Measurements from ENCODE around the gene ATP6V0D1.
"Not testable (repeated sequence)": the region's sequence is repeated elsewhere in the genome, so short reads cannot be mapped to it uniquely, and the experiment has no call there.

The ATP6V0D1 gene

DNA sequence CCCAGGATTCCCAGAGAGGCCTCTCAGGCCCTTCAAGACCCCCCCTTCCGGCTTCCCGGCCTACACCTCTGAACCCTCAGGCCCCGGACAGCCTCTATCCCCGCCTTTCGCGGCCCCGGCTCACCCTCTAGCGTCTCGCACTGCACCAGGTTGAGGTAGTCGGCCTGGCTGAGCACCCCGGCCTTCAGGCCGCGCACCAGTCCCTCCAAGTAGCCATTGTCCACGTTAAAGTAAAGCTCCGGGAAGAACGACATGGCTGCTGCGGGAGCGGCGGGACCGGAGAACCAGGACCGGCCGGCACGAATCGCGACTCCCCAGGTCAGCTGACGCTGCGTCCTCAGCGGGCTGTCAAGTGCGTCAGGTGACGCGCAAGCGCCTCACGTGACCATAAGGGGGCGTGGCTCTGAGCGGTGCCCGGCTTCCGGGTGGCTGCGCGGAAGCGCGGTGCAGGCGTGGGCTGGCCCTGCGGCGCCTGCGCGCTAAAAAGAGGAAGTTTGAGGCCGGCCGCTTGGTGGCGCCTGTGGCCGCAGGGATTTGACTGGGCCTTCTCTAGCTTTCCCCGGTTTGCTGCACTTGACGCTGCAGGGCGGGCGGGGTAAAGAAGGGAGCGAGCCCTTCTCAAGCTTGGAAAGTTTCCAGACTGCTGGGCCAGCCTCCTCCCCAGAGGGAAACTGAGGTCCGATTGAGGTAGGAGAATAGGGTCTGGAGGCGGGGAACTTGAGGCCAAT lies at the start of gene ATP6V0D1:
TSS of gene ATP6V0D1 (minus strand) at position 325 of the 728 bp plus-strand sequence. CDS start at position 254, 71 bp downstream.
- DNase-seq: peak; percentile 99

DNA sequence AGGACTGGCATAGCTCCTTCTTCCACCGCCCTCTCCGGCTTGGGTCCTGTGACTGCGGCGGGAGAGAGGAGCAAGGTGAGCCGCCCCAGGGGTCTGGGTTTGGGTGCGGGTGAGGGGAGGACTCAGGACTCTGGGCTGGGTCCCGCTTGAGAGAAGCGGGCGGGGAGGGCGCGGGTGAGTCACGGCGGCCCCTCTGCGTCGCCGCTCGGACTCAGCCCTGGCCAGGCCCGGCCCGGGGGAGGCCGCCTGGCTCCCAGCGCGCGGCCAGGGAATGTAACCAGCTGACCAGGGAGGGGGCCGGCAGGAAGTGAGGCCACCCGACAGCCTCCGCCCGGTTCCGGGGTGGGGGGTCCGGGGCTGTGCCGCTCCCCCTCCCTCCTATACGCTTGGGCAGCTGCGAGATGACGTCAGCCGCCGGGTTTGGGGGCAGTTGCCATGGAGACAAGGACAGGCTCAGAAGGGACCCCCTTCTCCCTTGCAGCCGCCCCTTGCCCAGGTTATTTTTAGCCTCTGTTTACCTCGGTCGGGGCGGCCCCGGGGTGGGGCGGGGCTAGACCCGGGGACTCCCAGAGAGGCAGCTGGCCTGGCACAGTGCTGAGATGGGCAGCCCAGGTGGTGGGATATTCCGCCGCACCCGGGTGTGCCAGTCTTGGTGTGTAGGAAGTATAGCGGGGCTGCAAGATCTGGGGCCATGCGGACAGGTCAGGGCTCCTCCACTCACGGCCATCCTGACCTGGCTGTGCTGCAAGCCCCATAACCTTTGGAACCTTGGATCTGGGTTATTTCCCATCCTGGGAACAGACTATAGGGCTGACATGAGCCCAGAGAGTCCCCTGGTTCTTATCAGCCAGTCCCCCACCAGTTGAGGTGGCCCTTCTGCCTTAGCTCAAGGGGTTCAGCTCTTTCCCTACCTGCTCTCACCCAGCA lies 49.3 kb upstream of the ATP6V0D1 start:
- peak; percentile 55 to 90 for DNase-seq

DNA sequence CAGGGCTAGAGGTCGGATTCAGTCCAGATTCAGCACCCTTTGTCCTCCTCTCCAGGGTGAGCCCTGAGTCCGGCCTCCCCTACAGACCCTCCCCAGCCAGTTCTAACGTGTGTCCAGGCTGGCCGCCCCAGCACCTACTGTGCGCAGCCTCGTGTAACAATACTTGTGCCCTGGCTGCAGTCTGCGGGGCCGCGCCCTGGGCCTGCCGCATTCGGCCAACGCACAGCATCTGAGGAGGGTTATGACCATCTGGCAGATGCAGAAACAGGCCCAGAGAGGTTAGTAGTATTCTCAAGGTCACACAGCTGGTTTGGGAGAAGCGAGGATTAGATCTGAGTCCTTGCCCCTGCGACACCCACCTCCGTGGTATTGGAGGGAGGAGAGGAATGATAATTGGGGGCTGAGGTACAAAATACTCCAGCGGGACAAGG lies 48.6 kb upstream of the ATP6V0D1 start:
- no peak for DNase-seq

DNA sequence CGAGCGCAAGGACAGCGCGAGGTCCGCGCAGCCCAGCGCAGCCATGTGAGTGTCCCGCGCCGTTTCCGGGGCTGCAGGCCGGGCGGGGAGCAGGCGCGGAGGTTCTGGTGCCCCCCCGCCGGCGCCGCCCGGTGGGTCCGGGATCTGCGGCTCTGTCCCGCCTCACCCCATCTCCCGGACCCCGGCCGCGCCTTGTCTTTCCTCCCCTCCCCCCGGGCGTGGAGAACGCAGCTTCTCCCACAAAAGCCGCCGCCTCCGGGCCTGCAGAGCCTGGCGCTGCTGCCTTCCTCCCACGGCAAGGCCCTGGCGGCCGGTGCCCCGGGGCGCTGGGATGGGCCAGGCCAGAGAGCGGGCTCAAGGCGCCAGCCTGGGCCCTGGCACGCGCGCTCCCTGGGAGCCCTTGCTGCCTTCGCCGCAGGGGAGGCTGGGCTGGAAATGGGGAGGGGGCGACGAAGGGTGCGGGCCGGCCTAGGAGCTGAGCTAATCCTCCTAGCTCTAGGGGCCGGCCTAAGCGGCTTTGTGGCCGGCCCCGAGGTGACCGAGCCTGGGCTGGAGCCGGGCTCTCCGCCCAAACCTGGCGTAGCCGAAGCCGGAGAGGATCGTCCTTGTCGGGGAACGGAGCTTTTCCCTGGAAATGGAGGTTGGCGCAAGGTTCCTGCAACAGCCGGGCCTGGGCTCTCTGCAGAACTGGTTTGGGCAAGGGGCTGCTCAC lies 48.1 kb upstream of the ATP6V0D1 start:
- no peak for DNase-seq

DNA sequence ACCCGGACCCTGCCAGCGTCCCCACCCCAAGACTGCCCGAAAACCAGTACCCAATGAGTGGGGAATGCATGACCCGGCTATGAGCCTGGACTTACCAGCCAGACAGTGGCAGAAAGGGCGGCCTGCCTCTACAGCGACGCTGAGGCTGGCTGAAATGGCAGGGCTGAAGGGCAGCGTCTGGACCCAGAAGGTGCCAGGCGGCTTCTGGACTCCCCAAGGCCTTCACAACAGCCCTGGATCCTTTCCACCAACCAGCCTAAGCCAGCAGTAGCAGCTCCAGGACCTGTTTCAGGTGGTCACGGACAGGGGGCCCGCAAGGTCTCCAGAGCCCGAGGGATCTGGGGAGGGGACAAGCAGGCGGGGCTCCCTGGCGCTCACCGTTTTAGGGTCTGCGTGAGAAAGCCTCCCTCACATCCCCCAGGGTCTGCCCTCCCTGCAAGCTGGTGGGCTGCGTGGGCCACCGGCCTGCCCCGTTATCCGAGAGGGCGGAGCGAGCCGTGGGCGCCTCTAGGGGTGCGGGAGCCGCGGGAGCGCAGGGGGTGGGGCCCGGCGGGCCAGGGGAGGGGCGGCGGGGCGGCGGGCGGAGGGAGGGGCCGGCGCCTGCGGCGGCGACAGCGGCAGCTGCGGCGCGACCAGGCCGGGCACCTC lies 47.4 kb upstream of the ATP6V0D1 start, which contains the start of gene RIPOR1:
TSS of gene RIPOR1 (plus strand) at position 608 of the 648 bp plus-strand sequence. CDS start 9,618 bp downstream, outside the sequence.
- peak; percentile 51 to 66 for DNase-seq

DNA sequence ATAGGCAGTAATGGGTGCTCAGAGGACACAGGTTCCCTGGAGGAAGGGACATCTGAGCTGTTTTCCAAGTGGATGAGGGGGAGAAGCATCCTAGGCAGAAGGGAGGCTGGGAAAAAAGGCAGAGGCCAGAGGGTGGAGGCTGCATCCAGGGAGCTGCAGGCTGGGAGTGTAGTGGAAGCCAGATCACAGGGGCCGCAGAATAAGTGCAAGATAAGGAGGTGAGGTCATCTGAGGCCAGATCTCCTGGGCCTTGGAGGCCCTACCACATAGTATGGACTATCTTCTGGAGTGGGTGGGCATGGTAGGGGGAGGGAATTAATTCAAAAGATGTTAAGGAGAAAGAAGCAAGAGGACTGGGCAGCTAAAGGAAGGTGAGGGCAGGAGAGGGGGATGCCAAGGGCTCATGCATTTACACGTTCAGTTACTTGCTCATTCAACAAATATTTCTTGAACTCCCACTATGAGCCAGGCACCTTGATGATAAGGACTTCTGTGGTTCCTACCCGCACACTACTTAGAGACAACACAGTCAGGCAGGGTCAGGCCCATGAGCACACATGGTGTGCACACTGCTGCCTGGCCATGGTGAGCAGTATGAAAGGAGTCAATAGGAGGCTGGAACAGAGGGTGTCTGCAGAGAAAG lies 45.3 kb upstream of the ATP6V0D1 start:
- DNase-seq: no peak

DNA sequence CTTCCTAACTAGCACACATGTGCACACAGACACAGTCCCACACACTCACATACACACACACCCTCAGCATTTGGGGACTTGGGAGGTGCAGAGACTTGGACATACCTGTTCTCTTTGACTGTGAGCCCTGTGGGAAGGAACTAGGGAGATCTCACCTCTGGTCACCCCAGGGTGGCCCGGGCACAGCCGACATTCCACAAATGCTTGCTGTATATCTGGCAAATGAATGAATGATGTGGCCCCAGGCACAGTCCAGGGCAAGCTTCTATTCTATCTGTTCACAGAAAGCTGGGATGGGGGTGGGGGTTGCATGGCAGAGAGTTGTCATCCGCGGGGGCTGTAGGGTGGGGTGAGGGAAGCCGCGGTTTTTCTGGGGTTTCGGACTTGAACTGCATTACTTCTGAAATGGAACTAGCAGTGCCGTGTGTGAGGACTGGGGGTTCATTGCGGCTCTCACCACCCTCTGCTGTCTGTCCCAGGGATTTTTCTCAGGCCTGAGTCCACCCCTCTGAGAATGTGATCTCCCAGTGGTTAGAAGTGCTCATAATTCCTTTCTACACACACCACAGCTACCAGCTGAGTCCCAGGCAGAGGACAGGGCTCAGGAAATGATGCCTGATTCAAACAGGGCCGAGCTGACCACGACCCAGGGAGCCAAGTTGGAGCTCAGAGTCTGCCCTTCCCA lies 44.4 kb upstream of the ATP6V0D1 start:
- DNase-seq: no peak

DNA sequence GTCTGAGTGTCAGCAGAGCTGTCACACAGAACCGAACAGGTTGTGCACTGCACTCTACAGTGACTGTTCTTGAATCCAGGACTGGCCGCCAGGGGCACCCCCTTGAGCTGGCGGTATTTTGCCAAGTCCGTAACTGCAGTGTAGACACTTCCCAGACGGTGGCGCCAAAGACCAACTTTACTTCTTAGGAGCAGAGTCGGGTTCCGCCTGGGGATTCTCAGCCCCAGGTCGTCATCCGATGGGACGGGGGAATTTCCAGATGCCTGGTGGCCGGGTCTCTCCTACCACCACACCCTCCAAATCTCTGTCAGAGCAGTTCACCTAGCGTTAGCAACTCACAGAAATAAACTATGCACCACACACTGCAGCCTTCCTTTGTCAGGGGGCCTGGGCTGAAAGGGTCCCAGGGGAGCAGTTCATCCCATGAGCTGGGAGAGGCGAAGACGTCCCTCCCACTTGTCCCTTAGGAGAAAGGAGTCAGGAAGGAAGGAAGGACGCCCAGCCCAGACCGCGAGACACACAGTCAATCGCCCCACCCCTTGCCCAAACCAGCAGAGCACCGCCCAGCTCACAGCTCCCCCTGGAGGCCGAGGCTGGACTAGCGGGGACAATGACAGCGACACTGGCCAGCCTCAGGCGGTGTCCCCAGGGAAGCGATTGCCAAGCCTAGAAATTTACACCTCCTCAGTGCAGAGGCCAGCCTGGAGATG lies 40.3 kb upstream of the ATP6V0D1 start:
- DNase-seq: peak; percentile 96 to 98

DNA sequence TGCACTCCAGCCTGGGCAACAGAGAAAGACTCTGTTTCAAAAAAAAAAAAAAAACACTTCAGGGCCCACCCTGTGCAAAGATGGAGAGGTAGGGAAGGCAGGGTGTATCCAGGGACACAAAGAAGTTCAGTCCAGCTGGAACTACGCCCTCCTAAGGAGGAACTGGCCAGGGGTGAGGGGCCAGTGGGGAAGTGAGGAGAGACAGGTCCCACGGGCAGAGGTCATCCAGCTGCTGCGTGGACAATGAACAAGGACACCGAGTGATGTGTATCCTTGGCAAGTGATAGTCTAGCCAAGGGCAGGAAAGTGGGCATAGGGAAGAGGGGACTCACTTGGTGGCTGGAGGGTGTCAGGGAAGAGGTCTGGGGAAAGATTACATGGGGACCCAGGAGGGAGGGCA lies 38.3 kb upstream of the ATP6V0D1 start:
- no peak for DNase-seq

DNA sequence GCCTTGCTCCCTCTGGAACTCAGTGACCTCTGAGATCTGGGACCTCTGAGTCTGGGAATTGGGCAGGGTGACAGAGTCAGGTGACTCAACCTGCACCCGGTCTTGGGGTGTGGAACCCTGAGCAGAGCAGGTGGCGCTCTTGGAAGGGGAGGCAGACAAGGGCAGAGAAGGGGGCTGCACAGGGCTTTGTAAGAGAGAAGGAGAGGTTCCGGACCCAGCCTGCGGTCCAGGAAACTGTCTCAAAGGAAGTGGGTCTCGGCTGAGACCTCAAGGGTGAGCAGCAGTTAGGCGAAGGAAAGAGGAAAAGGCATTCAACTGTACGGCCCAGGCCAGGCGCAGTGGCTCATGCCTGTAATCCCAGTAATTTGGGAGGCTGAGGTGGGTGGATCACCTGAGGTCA lies 37.7 kb upstream of the ATP6V0D1 start:
- no peak for DNase-seq

DNA sequence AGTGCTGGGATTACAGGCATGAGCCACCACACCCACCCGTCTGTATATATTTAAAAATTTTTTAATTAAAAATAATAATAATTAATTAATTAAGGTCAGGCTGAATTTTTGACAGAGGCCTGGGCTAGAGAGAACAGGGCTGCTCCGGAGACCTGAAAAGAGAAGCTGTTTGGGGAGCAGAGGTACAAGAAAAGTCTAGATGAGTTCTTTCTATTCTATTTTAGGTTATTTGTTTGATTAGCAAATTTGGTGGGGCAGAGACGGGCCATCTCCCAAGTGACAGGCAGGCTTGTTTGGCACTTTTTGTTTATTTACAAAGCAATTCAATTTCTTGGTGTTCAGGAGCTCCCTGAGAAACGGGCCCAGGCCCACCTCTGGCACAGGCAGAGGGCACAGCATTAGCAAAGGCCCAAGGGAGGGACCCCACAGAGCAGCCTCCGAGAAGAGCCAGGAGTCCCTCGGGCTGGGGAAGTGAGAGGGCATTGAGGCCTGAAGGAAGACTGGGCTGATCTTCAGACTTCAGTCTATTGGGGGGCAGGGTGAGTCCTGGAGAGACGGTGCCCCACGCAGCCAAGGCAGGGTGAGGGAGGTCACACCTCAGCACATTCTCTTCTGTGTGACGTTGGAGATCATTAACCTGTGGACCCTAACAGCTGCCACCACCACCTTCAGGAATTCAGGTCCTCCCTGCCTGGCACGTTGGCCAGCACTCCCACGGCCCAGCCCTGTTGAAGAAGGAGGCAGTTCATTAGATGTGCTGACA lies 36.9 kb upstream of the ATP6V0D1 start:
- peak in 1 of 2 donors; percentile 73 for DNase-seq

DNA sequence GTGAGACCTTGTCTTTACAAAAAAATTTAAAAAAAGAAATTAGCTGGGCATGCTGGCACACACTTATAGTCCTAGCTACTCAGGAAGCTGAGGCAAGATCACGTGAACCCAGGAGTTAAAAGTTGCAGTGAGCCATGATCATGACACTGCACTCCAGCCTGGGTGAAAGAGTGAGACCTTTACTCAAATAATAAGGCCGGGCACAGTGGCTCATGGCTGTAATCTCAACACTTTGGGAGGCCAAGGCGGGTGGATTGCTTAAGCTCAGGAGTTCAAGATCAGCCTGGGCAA lies 36.1 kb upstream of the ATP6V0D1 start:
- DNase-seq: no peak

DNA sequence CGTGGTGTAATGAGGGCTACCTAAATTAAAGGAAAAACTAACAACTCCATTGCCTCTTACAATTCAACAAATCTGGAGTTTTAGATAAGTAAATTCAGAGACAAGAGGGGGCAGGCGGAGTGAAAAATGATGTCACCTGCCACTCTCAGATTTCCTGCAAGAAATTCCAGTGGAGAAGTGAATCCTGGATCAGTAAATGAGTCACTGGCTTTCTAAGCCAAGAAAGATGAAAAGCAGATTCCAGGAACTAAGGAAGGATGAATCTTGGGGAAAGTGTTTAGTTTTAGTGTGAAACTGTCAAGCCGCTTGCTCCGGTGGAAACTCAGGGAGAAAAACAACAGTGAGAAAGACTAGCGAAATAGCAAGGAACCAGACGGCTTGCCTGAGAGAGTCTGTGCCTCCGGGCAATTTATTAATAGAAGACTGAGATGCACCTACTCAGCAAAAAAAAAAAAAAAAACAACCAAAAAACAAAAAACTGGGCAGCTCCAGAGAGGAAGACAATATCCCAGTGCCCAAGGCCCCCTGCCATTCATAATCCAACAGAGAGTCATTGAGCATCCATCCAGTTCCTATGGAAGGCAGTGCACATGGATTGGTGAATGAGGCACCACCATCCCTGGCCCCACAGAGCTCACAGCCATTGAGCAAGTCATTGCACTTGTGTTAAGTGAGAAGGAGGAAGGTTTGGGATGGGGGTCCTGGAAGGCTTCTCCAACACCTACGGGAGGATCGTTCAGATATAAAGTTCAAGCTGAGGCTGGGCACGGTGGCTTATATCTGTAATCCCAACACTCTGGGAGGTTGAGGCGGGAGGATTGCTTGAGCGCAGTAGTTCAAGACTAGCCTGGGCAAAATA lies 35.6 kb upstream of the ATP6V0D1 start:
- DNase-seq: no peak

DNA sequence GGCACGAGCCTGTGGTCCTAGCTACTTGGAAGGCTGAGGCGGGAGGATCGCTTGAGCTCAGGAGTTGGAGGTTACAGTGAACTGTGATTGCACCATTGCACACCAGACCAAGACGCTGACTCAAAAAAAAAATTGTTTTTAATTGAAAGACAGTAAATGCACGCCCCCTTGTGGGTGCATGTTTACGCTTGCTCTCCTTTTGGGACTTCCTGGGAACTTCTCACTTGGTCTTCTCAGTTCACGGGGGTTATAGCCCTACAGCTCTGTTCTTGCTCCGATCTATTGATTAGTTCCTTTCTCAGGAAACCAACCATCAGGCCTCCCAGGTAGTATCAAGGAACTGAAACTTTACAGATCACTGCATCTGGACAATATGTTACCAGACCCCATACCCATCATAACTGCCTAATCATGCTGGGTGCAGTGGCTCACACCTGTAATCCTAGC lies 33.4 kb upstream of the ATP6V0D1 start:
- peak; percentile 84 to 85 for DNase-seq

DNA sequence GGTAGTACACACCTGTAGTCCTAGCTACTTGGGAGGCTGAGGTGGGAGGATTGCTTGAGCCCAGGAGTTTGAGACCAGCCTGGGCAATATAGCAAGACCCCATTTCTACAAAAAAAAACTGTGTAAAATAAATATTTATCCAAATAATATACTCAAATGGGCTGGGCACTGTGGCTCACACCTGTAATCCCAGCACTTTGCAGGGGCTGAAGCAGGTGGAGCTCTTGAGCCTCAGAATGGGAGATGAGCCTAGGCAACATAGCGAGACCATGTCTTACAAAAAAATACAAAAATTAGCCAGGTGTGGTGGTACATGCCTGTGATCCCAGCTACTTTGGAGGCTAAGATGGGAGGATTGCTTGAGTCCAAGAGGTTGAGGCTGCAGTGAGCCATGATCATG lies 32.9 kb upstream of the ATP6V0D1 start:
- DNase-seq: not testable (repeated sequence)

DNA sequence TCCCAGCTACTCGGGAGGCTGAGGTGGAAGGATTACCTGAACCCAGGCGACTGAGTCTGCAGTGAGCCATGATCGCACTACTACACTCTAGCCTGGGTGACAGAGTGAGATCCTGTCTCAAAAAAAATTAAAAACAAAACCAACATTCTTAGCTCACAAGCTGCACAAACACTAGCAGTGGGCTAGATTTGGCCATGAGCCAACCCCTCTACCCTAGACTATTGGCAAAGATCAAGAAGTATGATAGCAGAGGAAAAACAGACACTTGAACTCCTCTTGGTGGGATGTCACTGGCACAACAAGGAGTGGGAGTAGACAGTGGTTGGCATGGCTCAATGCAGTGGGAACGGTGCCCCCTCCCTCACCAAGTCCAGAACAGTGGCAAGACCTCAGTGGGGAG lies 28.1 kb upstream of the ATP6V0D1 start:
- DNase-seq: no peak

DNA sequence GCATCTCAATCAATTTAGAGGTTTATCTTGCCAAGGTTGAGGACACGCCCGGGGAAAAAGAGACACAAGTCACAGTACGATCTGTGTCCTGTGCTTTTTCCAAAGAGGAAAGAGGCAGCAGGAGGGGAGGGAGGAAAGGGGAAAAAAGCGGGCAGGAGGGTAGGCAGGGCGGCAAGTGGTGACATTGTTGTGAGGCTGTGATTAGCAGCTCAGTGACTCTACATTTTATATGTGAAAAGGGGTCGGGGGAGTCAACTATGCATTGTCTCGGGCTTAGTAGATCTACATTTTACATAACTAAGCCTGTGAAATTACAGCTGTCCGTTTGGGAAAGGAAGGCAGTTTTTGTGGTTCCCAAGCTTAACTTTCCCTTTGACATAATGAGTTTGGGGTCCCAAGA lies 25.5 kb upstream of the ATP6V0D1 start:
- DNase-seq: no peak

DNA sequence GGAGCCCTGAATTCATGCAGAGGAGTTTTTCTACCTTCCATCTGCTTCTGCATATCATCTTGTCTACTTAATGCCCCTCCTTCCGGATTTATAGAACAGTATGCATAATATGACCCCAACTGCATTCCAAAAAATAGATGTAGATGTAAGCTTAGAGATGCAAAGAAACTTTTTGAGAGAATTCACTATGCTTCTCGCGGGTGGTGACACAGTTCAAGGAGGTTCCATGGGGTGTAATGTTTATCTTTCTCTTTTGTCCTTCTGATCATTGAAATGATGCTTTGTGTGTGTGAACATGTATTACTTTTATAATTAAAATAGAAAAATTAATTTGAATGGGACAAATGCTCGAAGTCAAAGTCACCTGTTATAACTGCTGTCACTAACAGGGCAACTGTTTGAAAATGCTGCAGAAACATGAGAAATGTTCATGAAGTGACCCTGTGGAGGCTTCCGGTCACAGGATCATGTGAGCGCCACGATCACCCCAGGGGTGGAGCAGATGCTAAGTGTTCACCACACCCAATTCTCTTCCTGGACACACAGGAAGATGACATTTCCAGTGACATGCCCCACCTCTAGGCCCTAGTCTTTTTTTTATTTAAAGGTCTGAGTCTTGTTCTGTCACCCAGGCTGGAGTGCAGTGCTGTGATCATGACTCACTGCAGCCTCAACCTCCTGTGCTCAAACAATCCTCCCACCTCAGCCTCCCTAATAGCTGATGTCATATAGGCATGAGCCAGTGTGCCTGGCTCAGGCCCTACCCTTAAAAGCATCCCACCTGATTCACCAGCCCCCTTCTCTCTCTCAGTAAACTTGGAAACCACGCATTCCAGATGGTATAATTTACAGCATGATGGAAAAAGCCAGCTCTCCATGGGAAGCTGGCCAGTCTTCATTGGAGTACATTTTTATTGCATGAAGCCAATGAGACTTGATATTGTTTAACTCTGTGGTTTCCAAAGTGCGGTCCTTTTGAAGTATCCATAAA lies 23.4 kb upstream of the ATP6V0D1 start:
- peak; percentile 72 to 79 for DNase-seq

Data from CD4-positive, alpha-beta T cell treated with Interleukin-1 beta for 1 hour (primary cell).